Activated CD8-positive, alpha-beta T cell treated with anti-CD3 and anti-CD28 coated beads for 36 hours (primary cell): ENCODE data around the gene PIANP. TPM values are rescaled to one million over a fixed set of nuclear protein-coding genes. Genes with fewer than 3 reads are reported as not detected.
A peak's percentile ranks its signal among the peaks of the same experiment; 100 is the strongest.

Experiments used
- ATAC-seq: fragments of 200-7000 bp; cut with Tn5 transposase; one replicate; pipeline ENCODE4 v1.10.0; 2021; ENCODE audit warnings: mild to moderate bottlenecking, moderate library complexity
- CTCF ChIA-PET: fragments of 350-600 bp; sonication (Branson Sonifier 250); formaldehyde crosslinking; loops from one replicate; lab custom pipeline; 2021; ENCODE audit warnings: antibody characterized with exemption; lab: Charles Lee
- POLR2A ChIA-PET: fragments of 350-600 bp; sonication (Branson Sonifier 250); formaldehyde crosslinking; loops from one replicate; lab custom pipeline; 2021; ENCODE audit warnings: antibody characterized with exemption; lab: Charles Lee
- DNase-seq: peaks from one replicate; pipeline ENCODE4 v3.0.0-alpha.2; 2020
- H3K27ac Mint-ChIP-seq: one replicate; pipeline ENCODE4 v1.8.0; 2021; ENCODE audit warnings: mild to moderate bottlenecking, mixed read lengths
- H3K27me3 Mint-ChIP-seq: one replicate; pipeline ENCODE4 v1.8.0; 2021; ENCODE audit warnings: mixed read lengths
- H3K36me3 Mint-ChIP-seq: one replicate; pipeline ENCODE4 v1.8.0; 2021; ENCODE audit warnings: low read depth, mixed read lengths
- H3K4me1 Mint-ChIP-seq: one replicate; pipeline ENCODE4 v1.8.0; 2021; ENCODE audit warnings: low read depth, mixed read lengths
- H3K4me3 Mint-ChIP-seq: one replicate; pipeline ENCODE4 v1.8.0; 2021; ENCODE audit warnings: mild to moderate bottlenecking, moderate library complexity, mixed read lengths
- H3K9me3 Mint-ChIP-seq: one replicate; pipeline ENCODE4 v1.8.0; 2021; ENCODE audit warnings: mixed read lengths
- intact Hi-C: fragments of 100-400 bp; cut with micrococcal nuclease; formaldehyde crosslinking; loops from one replicate; pipeline ENCODE4 v1.10.0; 2022
- total RNA-seq, 2 experiments: library from RNA; stranded (reverse); gene quantifications; one replicate each; pipeline ENCODE4 v1.2.3, GENCODE V29; 2021
- TF ChIP-seq, protein P1 (sequence below): fragments of 200-600 bp; IDR thresholded peaks from one replicate; pipeline ENCODE4 v1.8.0; 2022; ENCODE audit warnings: antibody characterized with exemption, mild to moderate bottlenecking

The PIANP gene
- total RNA-seq, 2 experiments from 2014 or later = not detected

DNA sequence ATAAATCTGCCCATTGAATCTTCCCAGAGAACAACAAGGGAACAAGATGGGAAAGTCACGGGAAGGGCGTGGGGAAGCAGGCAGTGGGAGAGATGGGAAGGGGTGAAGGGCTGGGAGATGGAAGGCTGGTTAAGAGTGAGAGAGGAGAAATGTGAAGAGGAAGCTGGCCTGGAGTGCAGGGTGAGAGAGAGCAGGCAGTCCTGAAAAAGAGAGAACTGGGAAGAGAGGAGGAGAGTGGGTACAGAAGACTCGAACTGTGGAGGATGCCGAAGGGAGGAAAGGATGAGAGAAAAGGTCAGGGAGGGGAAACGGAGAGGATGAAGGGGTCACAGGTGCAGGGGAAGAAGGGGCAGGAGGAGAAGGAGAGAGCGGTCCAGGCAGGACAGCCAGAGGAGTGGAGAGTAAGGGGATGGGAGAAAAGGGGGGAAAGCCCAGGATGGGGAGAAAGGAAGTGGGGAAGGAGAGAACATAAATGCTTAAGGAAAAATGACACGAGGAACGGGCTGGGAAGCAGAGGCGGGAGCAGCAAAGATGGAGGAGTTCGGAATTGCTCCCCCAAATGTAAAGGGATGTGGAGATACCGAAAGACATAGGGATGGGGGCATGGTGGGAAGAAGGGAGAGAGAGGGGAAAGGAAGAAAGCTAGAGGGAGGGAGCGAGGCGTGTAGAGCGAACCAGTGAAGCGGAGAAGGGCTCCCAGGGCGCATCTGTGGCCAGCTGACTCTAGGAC lies 1.2 kb downstream of the PIANP start:
- intact Hi-C loops = no loop called here
- H3K27ac Mint-ChIP-seq = no peak overlapping the region
- H3K4me3 Mint-ChIP-seq = peak overlapping the region; percentile 51
- no peaks in the 10 kb centered on the region for H3K36me3 Mint-ChIP-seq
- POLR2A ChIA-PET = interaction anchor here (0.7 to 0.8 kb wide), 2 partner anchors 10 to 15 kb away, joined by 3 to 4 read pairs; partner anchors contain the start of gene ZNF384
- ATAC-seq (no peak), DNase-seq (no peak)
- CTCF ChIA-PET = interaction anchor here (0.9 to 2.8 kb wide), 4 partner anchors 9 to 79 kb away, joined by 3 to 13 read pairs (median 6); partner anchors contain the start of genes COPS7A and ZNF384
- TF ChIP-seq, protein P1, sequence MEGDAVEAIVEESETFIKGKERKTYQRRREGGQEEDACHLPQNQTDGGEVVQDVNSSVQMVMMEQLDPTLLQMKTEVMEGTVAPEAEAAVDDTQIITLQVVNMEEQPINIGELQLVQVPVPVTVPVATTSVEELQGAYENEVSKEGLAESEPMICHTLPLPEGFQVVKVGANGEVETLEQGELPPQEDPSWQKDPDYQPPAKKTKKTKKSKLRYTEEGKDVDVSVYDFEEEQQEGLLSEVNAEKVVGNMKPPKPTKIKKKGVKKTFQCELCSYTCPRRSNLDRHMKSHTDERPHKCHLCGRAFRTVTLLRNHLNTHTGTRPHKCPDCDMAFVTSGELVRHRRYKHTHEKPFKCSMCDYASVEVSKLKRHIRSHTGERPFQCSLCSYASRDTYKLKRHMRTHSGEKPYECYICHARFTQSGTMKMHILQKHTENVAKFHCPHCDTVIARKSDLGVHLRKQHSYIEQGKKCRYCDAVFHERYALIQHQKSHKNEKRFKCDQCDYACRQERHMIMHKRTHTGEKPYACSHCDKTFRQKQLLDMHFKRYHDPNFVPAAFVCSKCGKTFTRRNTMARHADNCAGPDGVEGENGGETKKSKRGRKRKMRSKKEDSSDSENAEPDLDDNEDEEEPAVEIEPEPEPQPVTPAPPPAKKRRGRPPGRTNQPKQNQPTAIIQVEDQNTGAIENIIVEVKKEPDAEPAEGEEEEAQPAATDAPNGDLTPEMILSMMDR = no peak
- peaks cover 13% of the 10 kb centered on the region for H3K4me1 Mint-ChIP-seq
- H3K9me3 Mint-ChIP-seq = no peaks in the 10 kb centered on the region
- H3K27me3 Mint-ChIP-seq = peaks cover 47% of the 10 kb centered on the region

DNA sequence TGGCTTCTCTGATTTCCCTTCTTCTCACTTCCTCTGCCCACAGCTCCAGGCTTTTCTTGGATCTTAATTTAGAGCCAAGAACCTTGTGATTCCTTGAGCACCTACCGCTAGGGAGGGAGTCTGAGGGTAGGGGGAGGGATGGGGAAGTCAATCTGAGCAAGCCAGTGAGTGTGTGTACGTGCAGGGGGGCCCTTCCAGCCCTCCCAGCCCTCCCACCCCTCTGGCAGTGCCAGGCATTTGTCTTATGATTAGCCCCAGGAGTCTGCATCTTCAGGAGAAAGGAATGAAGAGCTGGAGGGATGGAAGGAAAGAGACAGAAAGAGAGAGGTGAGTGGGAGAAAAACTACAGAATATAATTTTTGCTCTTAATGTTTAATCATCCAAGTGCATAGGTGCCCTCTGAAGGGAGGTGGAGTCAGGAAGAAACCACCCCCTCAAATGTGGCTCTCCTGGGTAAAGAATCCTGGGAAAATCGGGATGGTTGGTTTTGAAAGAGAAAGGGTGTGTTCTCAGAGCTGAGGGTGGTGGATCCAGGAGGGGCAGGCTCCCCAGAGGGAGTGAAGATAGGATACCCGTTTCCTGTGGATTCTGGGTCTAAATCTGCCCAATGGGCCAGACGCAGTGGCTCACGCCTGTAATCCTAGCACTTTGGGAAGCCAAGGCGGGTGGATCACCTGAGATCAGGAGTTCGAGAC lies 2.1 kb downstream of the PIANP start:
- no peak for ATAC-seq
- Mint-ChIP-seq H3K9me3 (no peaks in the 10 kb centered on the region), H3K4me3 (no peak overlapping the region), H3K36me3 (no peaks in the 10 kb centered on the region), H3K27ac (no peak overlapping the region), H3K27me3 (peaks cover 39% of the 10 kb centered on the region), H3K4me1 (peaks cover 13% of the 10 kb centered on the region)
- ChIA-PET CTCF (interaction anchor here (0.9 to 2.8 kb wide), 5 partner anchors 9 to 78 kb away, joined by 3 to 13 read pairs (median 3); partner anchors contain the start of genes COPS7A and ZNF384), POLR2A (interaction anchor here (0.7 kb wide), 2 partner anchors 14 to 208 kb away, joined by 3 read pairs; no protein-coding TSS in a partner anchor)
- no peak for DNase-seq
- intact Hi-C loops = no loop called here
- TF ChIP-seq, protein P1 = no peak

DNA sequence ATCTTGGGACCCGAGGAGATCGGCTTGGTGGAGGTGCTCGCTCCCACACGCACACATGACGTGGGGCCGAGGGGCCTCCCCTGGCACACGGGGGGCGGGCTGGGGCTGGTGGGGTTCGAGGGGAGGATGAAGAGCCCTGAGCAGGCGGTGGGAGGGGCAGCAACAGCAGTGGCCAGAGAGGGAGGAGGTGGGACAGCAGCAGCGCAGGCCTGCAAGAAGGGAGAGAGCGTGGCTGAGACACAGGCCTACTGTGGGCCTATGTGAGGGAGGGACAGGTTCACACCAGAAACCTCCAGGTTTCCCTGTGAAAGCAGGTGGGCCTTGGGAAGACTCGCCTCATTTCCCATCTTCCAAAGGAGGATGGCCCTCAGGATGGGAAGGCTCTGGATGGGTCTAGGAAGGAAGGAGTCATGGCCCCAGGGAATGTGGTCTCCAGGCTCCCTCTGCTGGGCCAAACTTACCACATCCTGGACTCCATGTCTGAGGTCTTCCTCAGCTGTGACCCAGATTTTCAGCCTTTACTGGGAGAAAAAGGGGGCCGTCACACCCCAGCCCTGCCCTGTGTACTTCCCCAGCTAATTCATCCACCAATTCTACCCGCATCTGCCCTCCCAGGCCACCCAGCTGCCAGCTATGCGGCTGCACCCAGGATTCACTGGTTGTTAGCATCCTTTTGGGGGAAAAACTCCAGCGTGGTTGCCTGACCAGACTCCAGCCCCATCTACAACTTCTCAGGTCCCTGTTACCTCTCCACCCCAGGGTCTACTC lies 2.8 kb downstream of the PIANP start:
- intact Hi-C loops = no loop called here
- peaks cover 34% of the 10 kb centered on the region for H3K27me3 Mint-ChIP-seq
- ChIA-PET CTCF (interaction anchor here (0.9 to 2.8 kb wide), 3 partner anchors 8 to 26 kb away, joined by 3 to 13 read pairs (median 10); partner anchors contain the start of genes COPS7A and ZNF384), POLR2A (interaction anchor here (0.7 to 2.5 kb wide), 2 partner anchors 9 to 209 kb away, joined by 3 to 7 read pairs; no protein-coding TSS in a partner anchor)
- TF ChIP-seq, protein P1 = peak; percentile 35
- H3K9me3 Mint-ChIP-seq = no peaks in the 10 kb centered on the region
- peak; percentile 44 for DNase-seq
- no peak overlapping the region for H3K4me3 Mint-ChIP-seq
- H3K4me1 Mint-ChIP-seq = peaks cover 13% of the 10 kb centered on the region
- ATAC-seq = no peak
- H3K27ac Mint-ChIP-seq = no peak overlapping the region
- H3K36me3 Mint-ChIP-seq = no peaks in the 10 kb centered on the region

DNA sequence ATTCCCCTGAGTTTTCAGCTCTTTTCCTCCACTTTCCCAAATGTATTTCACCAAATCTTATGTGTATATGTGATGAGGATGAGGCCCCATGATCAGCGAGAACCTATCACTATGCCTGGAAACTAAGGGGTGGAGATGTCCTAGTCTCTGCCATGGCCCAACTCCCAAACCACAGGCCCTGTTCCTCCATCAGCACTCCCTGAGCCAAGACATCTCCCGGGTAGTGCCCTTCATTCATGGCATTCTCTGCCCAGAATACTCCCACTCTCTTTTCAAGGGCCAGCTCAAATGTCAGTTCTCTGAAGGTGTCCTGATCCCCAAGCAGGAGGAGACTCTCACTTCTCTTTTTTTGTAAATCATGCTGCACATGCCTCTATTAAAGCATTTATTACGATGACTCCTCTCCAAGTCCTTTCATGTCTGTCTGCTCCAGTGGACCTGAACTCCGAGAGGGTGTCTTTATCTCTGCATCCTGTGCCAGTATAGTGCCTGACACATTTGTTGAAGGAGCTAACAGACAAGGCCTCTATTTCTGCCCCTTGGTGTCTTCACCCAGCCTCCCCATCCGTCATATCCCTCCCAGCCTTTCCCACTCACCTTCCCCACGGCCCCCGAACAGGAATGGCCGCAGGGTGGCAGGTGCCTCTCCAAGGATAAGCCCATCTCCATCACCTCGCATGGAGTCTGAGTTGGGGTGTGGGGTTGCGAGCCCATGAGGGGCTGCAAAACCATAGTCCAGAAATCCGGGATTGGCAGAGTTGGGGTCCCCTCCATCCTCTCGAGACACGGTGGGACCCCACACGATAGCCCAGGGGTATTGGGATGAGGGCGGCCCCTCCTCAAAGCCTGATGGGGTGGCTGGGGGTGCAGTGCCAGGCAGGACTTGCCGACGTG lies 3.7 kb downstream of the PIANP start:
- Mint-ChIP-seq H3K4me1 (peaks cover 16% of the 10 kb centered on the region), H3K36me3 (no peaks in the 10 kb centered on the region), H3K27me3 (peaks cover 28% of the 10 kb centered on the region), H3K4me3 (no peak overlapping the region), H3K9me3 (no peaks in the 10 kb centered on the region), H3K27ac (no peak overlapping the region)
- ChIA-PET CTCF (no interaction called here), POLR2A (interaction anchor here (0.8 to 2.5 kb wide), 3 partner anchors 10 to 62 kb away, joined by 4 to 7 read pairs (median 4); no protein-coding TSS in a partner anchor)
- intact Hi-C loops = no loop called here
- DNase-seq = no peak
- TF ChIP-seq, protein P1 = no peak
- no peak for ATAC-seq
